GM19397 (cell line): Measurements from ENCODE around the gene CDCP2.

Experiments
- ATAC-seq: cut with Tn5 transposase; IDR thresholded peaks from one replicate; pipeline ENCODE4 v1.9.1; 2021; ENCODE audit warnings: mild to moderate bottlenecking, moderate library complexity; ENCODE audit not compliant: unreplicated experiment

The CDCP2 gene

GRCh38 chr1:54137534-54138061 lies 15.2 kb downstream of the CDCP2 start:
- no peak for ATAC-seq

- ATAC-seq, result no peak
Observed at GRCh38 chr1:54136963-54137533, 15.8 kb downstream of the CDCP2 start.

- no peak for ATAC-seq
Observed at GRCh38 chr1:54136269-54136896, 16.4 kb downstream of the CDCP2 start.

GRCh38 chr1:54135436-54136120 lies 17.2 kb downstream of the CDCP2 start:
- ATAC-seq, result no peak

- no peak for ATAC-seq
Observed at GRCh38 chr1:54134295-54134694, 18.5 kb downstream of the CDCP2 start.

GRCh38 chr1:54132495-54132894 lies 20.3 kb downstream of the CDCP2 start:
- no peak for ATAC-seq

GRCh38 chr1:54131419-54131818 lies 21.4 kb downstream of the CDCP2 start:
- no peak for ATAC-seq

GRCh38 chr1:54129858-54130257 lies 22.9 kb downstream of the CDCP2 start:
- no peak for ATAC-seq

GRCh38 chr1:54127594-54128300 lies 25.1 kb downstream of the CDCP2 start:
- ATAC-seq, result no peak

GRCh38 chr1:54126271-54126815 lies 26.5 kb downstream of the CDCP2 start:
- no peak for ATAC-seq

- ATAC-seq, result no peak
Observed at GRCh38 chr1:54125386-54126070, 27.3 kb downstream of the CDCP2 start.

GRCh38 chr1:54124906-54125305 lies 27.9 kb downstream of the CDCP2 start:
- no peak for ATAC-seq

- ATAC-seq, result no peak
Observed at GRCh38 chr1:54124472-54124871, 28.3 kb downstream of the CDCP2 start.

- no peak for ATAC-seq
Observed at GRCh38 chr1:54122992-54123391, 29.8 kb downstream of the CDCP2 start.

- no peak for ATAC-seq
Observed at GRCh38 chr1:54122135-54122751, 30.6 kb downstream of the CDCP2 start.

GRCh38 chr1:54121482-54122134 lies 31.2 kb downstream of the CDCP2 start:
- ATAC-seq, result no peak

- no peak for ATAC-seq
Observed at GRCh38 chr1:54120698-54121481, 31.9 kb downstream of the CDCP2 start.

GRCh38 chr1:54120018-54120697 lies 32.6 kb downstream of the CDCP2 start:
- no peak for ATAC-seq
